Activated naive CD8-positive, alpha-beta T cell (primary cell): ENCODE data around the gene PLD5.

Experiments used
- H3K27ac Mint-ChIP-seq: one replicate; pipeline ENCODE4 v1.8.0; 2021; ENCODE audit warnings: mixed read lengths
- H3K27me3 Mint-ChIP-seq: one replicate; pipeline ENCODE4 v1.8.0; 2021; ENCODE audit warnings: mixed read lengths
- H3K36me3 Mint-ChIP-seq: one replicate; pipeline ENCODE4 v1.8.0; 2021; ENCODE audit warnings: mixed read lengths
- H3K4me1 Mint-ChIP-seq: one replicate; pipeline ENCODE4 v1.8.0; 2021; ENCODE audit warnings: low read depth, mixed read lengths
- H3K4me3 Mint-ChIP-seq: one replicate; pipeline ENCODE4 v1.8.0; 2021; ENCODE audit warnings: mild to moderate bottlenecking, mixed read lengths
- H3K9me3 Mint-ChIP-seq: one replicate; pipeline ENCODE4 v1.8.0; 2021; ENCODE audit warnings: low read depth, mixed read lengths

The PLD5 gene

GRCh38 chr1:242043165-242043564, 481.3 kb downstream of the PLD5 start:
- H3K36me3 Mint-ChIP-seq = no peaks in the 10 kb centered on the region

GRCh38 chr1:242034392-242034791, 490.1 kb downstream of the PLD5 start:
- no peak overlapping the region for H3K4me3 Mint-ChIP-seq
- H3K9me3 Mint-ChIP-seq = no peaks in the 10 kb centered on the region
- peaks cover 8% of the 10 kb centered on the region for H3K27me3 Mint-ChIP-seq

More at GRCh38 chr1:242043165-242043564, 481.3 kb downstream of the PLD5 start:
- Mint-ChIP-seq H3K9me3 (no peaks in the 10 kb centered on the region), H3K4me1 (no peaks in the 10 kb centered on the region), H3K4me3 (no peak overlapping the region), H3K27me3 (peaks cover 3% of the 10 kb centered on the region), H3K27ac (no peak overlapping the region)

GRCh38 chr1:242033447-242033846, 491.1 kb downstream of the PLD5 start:
- H3K27ac Mint-ChIP-seq = no peak overlapping the region
- H3K4me1 Mint-ChIP-seq = no peaks in the 10 kb centered on the region
- H3K9me3 Mint-ChIP-seq = no peaks in the 10 kb centered on the region
- H3K4me3 Mint-ChIP-seq = no peak overlapping the region
- H3K36me3 Mint-ChIP-seq = no peaks in the 10 kb centered on the region
- H3K27me3 Mint-ChIP-seq = peaks cover 5% of the 10 kb centered on the region

More at GRCh38 chr1:242034392-242034791, 490.1 kb downstream of the PLD5 start:
- Mint-ChIP-seq H3K4me1 (no peaks in the 10 kb centered on the region), H3K27ac (no peak overlapping the region), H3K36me3 (no peaks in the 10 kb centered on the region)
